ENCODE data around the gene RPL41.
"Not testable (repeated sequence)": the region's sequence is repeated elsewhere in the genome, so short reads cannot be mapped to it uniquely, and the experiment has no call there.

Gene RPL41

GRCh38 chr12:56116267-56117081, at the start of gene RPL41:
Gene RPL41 (plus strand): TSS chr12:56116633.
- Histone ChIP-seq H3K27ac (ENCODE audit: low read depth, low read length) (peak within 1 kb of the TSS; percentile 88), H3K4me1 (ENCODE audit: control insufficient read depth in 5 of 5, insufficient read depth in 5 of 5, low read length in 5 of 5) (peaks cover 13 to 39% (median 36%) of the 10 kb centered on the region in 5 donors), H3K9ac (ENCODE audit: low read length in 5 of 5) (peak within 1 kb of the TSS; percentile 81 to 95 (median 88)), H3K36me3 (ENCODE audit: control insufficient read depth in 5 of 5, insufficient read depth in 5 of 5, low read length in 5 of 5) (peaks cover 10 to 43% (median 29%) of the 10 kb centered on the region in 5 donors), H3K4me3 (ENCODE audit: low read depth in 1 of 5, low read length in 5 of 5) (peak within 1 kb of the TSS; percentile 77 to 100 (median 91)), H3K9me3 (ENCODE audit: control insufficient read depth in 5 of 5, low read length in 5 of 5) (no peaks in the 10 kb centered on the region), H3K27me3 (ENCODE audit: control insufficient read depth in 5 of 5, insufficient read depth in 4 of 5, low read length in 5 of 5) (no peaks in the 10 kb centered on the region)

GRCh38 chr12:56071648-56072047, 44.8 kb upstream of the RPL41 start:
- H3K27me3 ChIP-seq (ENCODE audit: control insufficient read depth in 5 of 5, insufficient read depth in 4 of 5, low read length in 5 of 5), result no peaks in the 10 kb centered on the region
- no peak overlapping the region for H3K9ac ChIP-seq (ENCODE audit: low read length in 5 of 5)
- H3K4me3 ChIP-seq (ENCODE audit: low read depth in 1 of 5, low read length in 5 of 5), result no peak overlapping the region
- H3K4me1 ChIP-seq (ENCODE audit: control insufficient read depth in 5 of 5, insufficient read depth in 5 of 5, low read length in 5 of 5), result no peaks in the 10 kb centered on the region
- H3K9me3 ChIP-seq (ENCODE audit: control insufficient read depth in 5 of 5, low read length in 5 of 5), result no peaks in the 10 kb centered on the region
- no peak overlapping the region for H3K27ac ChIP-seq (ENCODE audit: low read depth, low read length)
- H3K36me3 ChIP-seq (ENCODE audit: control insufficient read depth in 5 of 5, insufficient read depth in 5 of 5, low read length in 5 of 5), result no peaks in the 10 kb centered on the region

- H3K9ac ChIP-seq (ENCODE audit: low read length in 5 of 5), result no peak overlapping the region
- H3K4me3 ChIP-seq (ENCODE audit: low read depth in 1 of 5, low read length in 5 of 5), result no peak overlapping the region
- H3K27me3 ChIP-seq (ENCODE audit: control insufficient read depth in 5 of 5, insufficient read depth in 4 of 5, low read length in 5 of 5), result no peaks in the 10 kb centered on the region
- H3K4me1 ChIP-seq (ENCODE audit: control insufficient read depth in 5 of 5, insufficient read depth in 5 of 5, low read length in 5 of 5), result peaks cover 0 to 9% (median 5%) of the 10 kb centered on the region in 5 donors
- H3K36me3 ChIP-seq (ENCODE audit: control insufficient read depth in 5 of 5, insufficient read depth in 5 of 5, low read length in 5 of 5), result no peaks in the 10 kb centered on the region
- no peaks in the 10 kb centered on the region for H3K9me3 ChIP-seq (ENCODE audit: control insufficient read depth in 5 of 5, low read length in 5 of 5)
- H3K27ac ChIP-seq (ENCODE audit: low read depth, low read length), result no peak overlapping the region
Observed at GRCh38 chr12:56074396-56074795, 42.0 kb upstream of the RPL41 start.

- H3K27me3 ChIP-seq (ENCODE audit: control insufficient read depth in 5 of 5, insufficient read depth in 4 of 5, low read length in 5 of 5), result peaks cover 0 to 13% (median 11%) of the 10 kb centered on the region in 5 donors
- not testable (repeated sequence) for H3K9me3 ChIP-seq (ENCODE audit: control insufficient read depth in 5 of 5, low read length in 5 of 5)
Observed at GRCh38 chr12:56077966-56078365, 38.5 kb upstream of the RPL41 start.

GRCh38 chr12:56078427-56078826, 38.0 kb upstream of the RPL41 start:
- H3K36me3 ChIP-seq (ENCODE audit: control insufficient read depth in 5 of 5, insufficient read depth in 5 of 5, low read length in 5 of 5), result no peaks in the 10 kb centered on the region
- H3K9ac ChIP-seq (ENCODE audit: low read length in 5 of 5), result peak overlapping the region in 1 of 5 donors; percentile 76
- no peak overlapping the region for H3K27ac ChIP-seq (ENCODE audit: low read depth, low read length)
- peaks cover 0 to 13% (median 11%) of the 10 kb centered on the region in 5 donors for H3K27me3 ChIP-seq (ENCODE audit: control insufficient read depth in 5 of 5, insufficient read depth in 4 of 5, low read length in 5 of 5)
- H3K4me3 ChIP-seq (ENCODE audit: low read depth in 1 of 5, low read length in 5 of 5), result no peak overlapping the region
- peaks cover 0 to 21% (median 16%) of the 10 kb centered on the region in 5 donors for H3K4me1 ChIP-seq (ENCODE audit: control insufficient read depth in 5 of 5, insufficient read depth in 5 of 5, low read length in 5 of 5)
- no peaks in the 10 kb centered on the region for H3K9me3 ChIP-seq (ENCODE audit: control insufficient read depth in 5 of 5, low read length in 5 of 5)

More at GRCh38 chr12:56077966-56078365, 38.5 kb upstream of the RPL41 start:
- H3K9ac ChIP-seq (ENCODE audit: low read length in 5 of 5); H3K36me3 ChIP-seq (ENCODE audit: control insufficient read depth in 5 of 5, insufficient read depth in 5 of 5, low read length in 5 of 5); H3K4me3 ChIP-seq (ENCODE audit: low read depth in 1 of 5, low read length in 5 of 5); H3K27ac ChIP-seq (ENCODE audit: low read depth, low read length): not testable (repeated sequence)
- H3K4me1 ChIP-seq (ENCODE audit: control insufficient read depth in 5 of 5, insufficient read depth in 5 of 5, low read length in 5 of 5), result peaks cover 0 to 21% (median 16%) of the 10 kb centered on the region in 5 donors

- peak overlapping the region in 4 of 5 donors; percentile 55 to 76 (median 72) for H3K9ac ChIP-seq (ENCODE audit: low read length in 5 of 5)
- peak overlapping the region; percentile 68 to 77 (median 74) for H3K4me3 ChIP-seq (ENCODE audit: low read depth in 1 of 5, low read length in 5 of 5)
- H3K9me3 ChIP-seq (ENCODE audit: control insufficient read depth in 5 of 5, low read length in 5 of 5), result no peaks in the 10 kb centered on the region
- no peaks in the 10 kb centered on the region for H3K36me3 ChIP-seq (ENCODE audit: control insufficient read depth in 5 of 5, insufficient read depth in 5 of 5, low read length in 5 of 5)
- peaks cover 0 to 13% (median 11%) of the 10 kb centered on the region in 5 donors for H3K27me3 ChIP-seq (ENCODE audit: control insufficient read depth in 5 of 5, insufficient read depth in 4 of 5, low read length in 5 of 5)
- peaks cover 0 to 21% (median 16%) of the 10 kb centered on the region in 5 donors for H3K4me1 ChIP-seq (ENCODE audit: control insufficient read depth in 5 of 5, insufficient read depth in 5 of 5, low read length in 5 of 5)
- peak overlapping the region; percentile 10 for H3K27ac ChIP-seq (ENCODE audit: low read depth, low read length)
Observed at GRCh38 chr12:56078931-56079722, 37.3 kb upstream of the RPL41 start.

GRCh38 chr12:56079723-56080555, 36.5 kb upstream of the RPL41 start, which contains the start of gene ERBB3:
Gene ERBB3 (plus strand): TSS chr12:56080165. CDS start chr12:56080301, 136 bp downstream.
- Histone ChIP-seq H3K9me3 (ENCODE audit: control insufficient read depth in 5 of 5, low read length in 5 of 5) (no peaks in the 10 kb centered on the region), H3K4me1 (ENCODE audit: control insufficient read depth in 5 of 5, insufficient read depth in 5 of 5, low read length in 5 of 5) (peaks cover 0 to 21% (median 16%) of the 10 kb centered on the region in 5 donors), H3K36me3 (ENCODE audit: control insufficient read depth in 5 of 5, insufficient read depth in 5 of 5, low read length in 5 of 5) (no peaks in the 10 kb centered on the region), H3K27me3 (ENCODE audit: control insufficient read depth in 5 of 5, insufficient read depth in 4 of 5, low read length in 5 of 5) (peaks cover 0 to 13% (median 11%) of the 10 kb centered on the region in 5 donors), H3K4me3 (ENCODE audit: low read depth in 1 of 5, low read length in 5 of 5) (peak within 1 kb of the TSS; percentile 68 to 77 (median 74)), H3K27ac (ENCODE audit: low read depth, low read length) (peak within 1 kb of the TSS; percentile 10), H3K9ac (ENCODE audit: low read length in 5 of 5) (peak within 1 kb of the TSS in 4 of 5 donors; percentile 55 to 76 (median 72))

GRCh38 chr12:56080556-56081138, 35.8 kb upstream of the RPL41 start:
- Histone ChIP-seq H3K4me3 (ENCODE audit: low read depth in 1 of 5, low read length in 5 of 5) (peak overlapping the region in 3 of 5 donors; percentile 68 to 74 (median 73)), H3K9ac (ENCODE audit: low read length in 5 of 5) (no peak overlapping the region), H3K4me1 (ENCODE audit: control insufficient read depth in 5 of 5, insufficient read depth in 5 of 5, low read length in 5 of 5) (peaks cover 0 to 21% (median 16%) of the 10 kb centered on the region in 5 donors), H3K27me3 (ENCODE audit: control insufficient read depth in 5 of 5, insufficient read depth in 4 of 5, low read length in 5 of 5) (peaks cover 0 to 13% (median 11%) of the 10 kb centered on the region in 5 donors), H3K9me3 (ENCODE audit: control insufficient read depth in 5 of 5, low read length in 5 of 5) (no peaks in the 10 kb centered on the region), H3K27ac (ENCODE audit: low read depth, low read length) (no peak overlapping the region), H3K36me3 (ENCODE audit: control insufficient read depth in 5 of 5, insufficient read depth in 5 of 5, low read length in 5 of 5) (no peaks in the 10 kb centered on the region)
